ENCODE data around the gene FST.

- TF ChIP-seq POLR2A (IDR thresholded peaks at IDR 0.05; ENCODE audit: low read depth, low read length) = no peak
- TF ChIP-seq POLR2AphosphoS5 (IDR thresholded peaks at IDR 0.05; ENCODE audit: low read depth, low read length) = no peak
- no peak for TF ChIP-seq TAF1 (IDR thresholded peaks at IDR 0.05; ENCODE audit: low read depth, low read length)
- no peak for TF ChIP-seq PAX5 (IDR thresholded peaks at IDR 0.05; ENCODE audit: insufficient read depth, low read length, severe bottlenecking)
These were observed 5.1 kb upstream of the FST start for GRCh38 chr5:53475320-53475719.

Measured in GM12891 (cell line).